Dedifferentiated amniotic fluid mesenchymal stem cell (primary cell): Measurements from ENCODE around the gene FAM24B.
"Not testable (repeated sequence)": the region's sequence is repeated elsewhere in the genome, so short reads cannot be mapped to it uniquely, and the experiment has no call there.

ENCODE experiments used
- DNase-seq: peaks from one replicate; pipeline ENCODE4 v3.0.0-alpha.2; 2016; ENCODE audit errors: extremely low spot score

FAM24B gene

GRCh38 chr10:122859527-122859926, 19.9 kb downstream of the FAM24B start:
- no peak for DNase-seq

GRCh38 chr10:122858042-122858441, 21.3 kb downstream of the FAM24B start:
- not testable (repeated sequence) for DNase-seq

- no peak for DNase-seq
These were observed 22.5 kb downstream of the FAM24B start for GRCh38 chr10:122856902-122857301.

GRCh38 chr10:122855745-122856144, 23.6 kb downstream of the FAM24B start:
- no peak for DNase-seq

GRCh38 chr10:122854648-122855047, 24.7 kb downstream of the FAM24B start:
- no peak for DNase-seq

GRCh38 chr10:122853665-122854313, 25.6 kb downstream of the FAM24B start:
- no peak for DNase-seq

GRCh38 chr10:122852261-122852660, 27.1 kb downstream of the FAM24B start:
- DNase-seq = no peak

- peak; percentile 26 for DNase-seq
These were observed 28.4 kb downstream of the FAM24B start for GRCh38 chr10:122850705-122851640.

- DNase-seq = no peak
These were observed 29.3 kb downstream of the FAM24B start for GRCh38 chr10:122849900-122850605.

- DNase-seq = no peak
These were observed 30.3 kb downstream of the FAM24B start for GRCh38 chr10:122849090-122849489.

- no peak for DNase-seq
These were observed 31.4 kb downstream of the FAM24B start for GRCh38 chr10:122847782-122848604.

GRCh38 chr10:122845783-122846332, 33.5 kb downstream of the FAM24B start, which contains the start of gene CUZD1:
CUZD1 (minus strand) TSS chr10:122845857; CDS start chr10:122845843, 14 bp downstream.
- no peak for DNase-seq

GRCh38 chr10:122844146-122844545, 35.2 kb downstream of the FAM24B start:
- no peak for DNase-seq

GRCh38 chr10:122841569-122841968, 37.8 kb downstream of the FAM24B start:
- no peak for DNase-seq

- no peak for DNase-seq
These were observed 39.9 kb downstream of the FAM24B start for GRCh38 chr10:122839505-122839904.

GRCh38 chr10:122838880-122839279, 40.5 kb downstream of the FAM24B start:
- no peak for DNase-seq

GRCh38 chr10:122835908-122836307, 43.5 kb downstream of the FAM24B start:
- DNase-seq = no peak

GRCh38 chr10:122830965-122831353, 48.4 kb downstream of the FAM24B start:
- DNase-seq = no peak

- no peak for DNase-seq
These were observed 49.0 kb downstream of the FAM24B start for GRCh38 chr10:122830273-122830964.

GRCh38 chr10:122829454-122829853, 49.9 kb downstream of the FAM24B start:
- no peak for DNase-seq
